IPS-11a (cell line): ENCODE results near the gene PGP.

ENCODE experiments used
- H3K4me3 ChIP-seq: one replicate; pipeline ENCODE4 v1.5.1; 2013; ENCODE audit warnings: low read depth, low read length, control low read depth

The PGP gene

DNA sequence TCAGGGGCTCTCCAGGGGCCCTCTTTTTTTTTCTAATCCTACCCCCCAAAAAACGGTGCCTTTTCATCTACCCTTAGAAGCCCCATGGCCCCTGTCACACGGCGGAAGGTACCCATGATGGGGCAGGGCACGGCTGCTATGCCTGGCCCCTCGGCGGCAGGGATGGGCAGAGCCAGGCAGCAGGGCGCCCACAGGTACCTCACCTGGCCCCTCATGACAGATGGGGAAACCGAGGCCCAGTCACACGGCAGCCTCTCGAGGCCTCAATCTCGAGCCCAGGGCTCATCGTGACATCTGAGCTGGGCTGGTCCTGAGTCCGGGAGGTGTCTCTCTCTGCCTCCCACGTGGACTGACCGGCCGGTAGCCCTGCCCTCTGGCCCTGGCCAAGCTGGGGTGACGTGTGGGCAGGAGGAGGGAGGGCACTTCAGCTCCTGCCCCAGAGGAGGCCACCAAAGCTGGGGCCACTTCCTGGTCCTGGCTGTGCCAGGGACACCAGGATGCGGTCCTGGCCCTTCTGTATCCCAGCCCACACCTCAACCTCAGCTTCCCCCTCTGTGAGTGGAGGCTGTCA is 47.5 kb downstream of the PGP start:
- H3K4me3 ChIP-seq, result no peak overlapping the region

DNA sequence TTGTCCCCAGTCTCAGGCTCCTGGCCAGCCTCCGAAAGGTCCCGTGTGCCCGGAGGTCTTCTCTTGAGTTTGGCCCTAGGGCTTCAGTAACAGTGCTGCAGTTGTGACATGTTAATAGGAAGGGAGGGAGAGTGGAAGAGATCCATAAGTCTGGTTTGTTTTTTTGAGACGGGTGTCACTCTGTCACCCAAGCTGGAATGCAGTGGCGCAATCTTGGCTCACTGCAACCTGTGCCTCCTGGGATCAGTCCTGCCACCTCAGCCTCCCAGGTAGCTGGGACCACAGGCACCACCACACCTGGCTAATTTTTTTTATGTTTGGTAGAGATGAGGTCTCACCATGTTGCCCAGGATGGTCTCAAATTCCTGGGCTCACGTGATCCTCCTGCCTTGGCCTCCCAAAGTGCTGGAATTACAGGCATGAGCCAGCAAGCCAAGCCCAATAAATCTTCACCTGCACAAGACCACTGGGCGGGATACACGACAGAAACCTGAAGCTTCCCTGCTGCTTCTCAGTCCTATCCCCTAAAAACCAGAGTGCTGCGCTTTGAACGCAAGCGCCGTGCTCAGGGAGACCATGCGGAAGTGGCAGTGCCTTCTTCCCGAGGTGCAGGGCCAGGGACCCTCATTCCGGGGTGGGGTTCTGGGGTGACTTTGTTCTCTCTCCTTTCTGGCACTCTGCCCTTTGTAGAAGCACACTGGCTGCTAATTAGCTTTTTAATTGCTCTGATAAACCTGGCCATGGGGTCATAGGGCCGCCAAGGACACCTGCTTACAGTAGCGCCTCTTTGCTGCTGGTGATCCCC is 48.2 kb downstream of the PGP start:
- H3K4me3 ChIP-seq, result no peak overlapping the region

GRCh38 chr16:2165861-2166260 is 48.8 kb downstream of the PGP start:
- no peak overlapping the region for H3K4me3 ChIP-seq

- H3K4me3 ChIP-seq, result no peak overlapping the region
Measured at GRCh38 chr16:2163211-2163881, 51.3 kb downstream of the PGP start.

- H3K4me3 ChIP-seq, result no peak overlapping the region
Measured at GRCh38 chr16:2162676-2163118, 51.9 kb downstream of the PGP start.

DNA sequence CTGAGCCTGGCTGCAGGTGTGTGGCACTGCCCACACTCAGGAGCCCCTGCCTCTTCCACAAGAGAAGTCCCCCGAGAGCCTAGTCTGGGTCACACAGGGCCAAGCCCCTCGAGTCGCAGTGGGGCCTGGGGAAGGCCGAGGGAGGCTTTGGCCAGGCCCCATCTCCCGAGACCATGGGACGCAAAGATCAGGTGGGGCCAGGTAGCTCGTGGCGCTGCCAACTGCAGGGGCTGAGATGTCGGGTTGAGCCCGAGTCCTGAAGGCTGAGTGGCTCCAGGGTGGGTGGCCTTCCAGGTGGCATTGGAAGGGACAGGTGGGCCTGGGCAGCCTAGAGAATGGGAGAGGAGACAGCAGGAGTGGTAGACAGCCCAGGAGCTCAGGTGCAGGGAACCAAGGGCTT is 52.7 kb downstream of the PGP start:
- H3K4me3 ChIP-seq, result no peak overlapping the region
